ENCODE results near the gene ANXA2. TPM values are rescaled to one million over a fixed set of nuclear protein-coding genes. Genes with fewer than 3 reads are reported as not detected.

The ANXA2 gene
- total RNA-seq, 1 experiment from 2014 or later: 2,114 TPM

DNA sequence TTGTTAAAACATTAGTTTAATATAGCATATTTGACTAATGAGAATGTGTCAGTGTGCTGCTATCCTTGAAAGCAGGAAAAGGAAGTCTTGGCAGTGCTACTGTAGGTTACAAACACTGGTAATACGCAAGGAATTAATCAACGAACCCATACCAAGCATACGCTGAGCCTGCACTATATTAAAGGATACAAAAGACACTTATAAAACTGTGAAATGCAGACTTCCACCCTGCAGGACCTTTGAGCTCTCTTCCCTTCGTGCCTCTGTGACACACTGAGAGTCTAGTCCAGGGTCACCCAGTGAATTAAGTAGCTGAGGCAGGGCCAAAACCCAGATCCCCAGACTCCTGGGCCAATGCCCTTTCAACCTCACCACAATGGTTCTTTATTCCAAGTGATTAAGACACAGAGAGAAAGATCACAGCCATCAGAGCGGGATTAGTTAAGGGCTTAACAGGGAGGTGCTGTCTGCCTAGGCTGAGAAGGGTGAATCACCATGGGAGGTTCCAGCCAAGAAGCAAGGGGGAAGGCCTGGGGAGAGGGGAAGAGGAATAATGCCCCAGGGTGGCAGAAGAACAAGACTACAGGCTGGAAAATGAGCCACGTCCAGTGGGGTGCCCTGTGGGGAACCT is 6.8 kb downstream of the ANXA2 start:
- intact Hi-C loops (cut with micrococcal nuclease): loop anchor here (2.0 to 10.0 kb wide), 2 partner anchors 32 to 134 kb away; no protein-coding TSS in a partner anchor
- BruUV-seq (replicated peaks): no TSS peak
- Histone ChIP-seq H3K4me3 (ENCODE audit: low read length) (peak overlapping the region; percentile 67), H3K79me2 (ENCODE audit: low read length) (peaks cover 97% of the 10 kb centered on the region), H2AFZ (ENCODE audit: low read length) (no peak overlapping the region), H3K27me3 (ENCODE audit: low read length) (no peaks in the 10 kb centered on the region), H3K9me2 (replicated peaks; ENCODE audit: low read length) (no peaks in the 10 kb centered on the region), H3K9me3 (ENCODE audit: low read length) (no peaks in the 10 kb centered on the region), H3K9ac (ENCODE audit: low read length) (peak overlapping the region; percentile 84), H3F3A (ENCODE audit: low read length, unreplicated experiment) (peaks cover 27% of the 10 kb centered on the region), H3K4me2 (ENCODE audit: low read length) (peak overlapping the region; percentile 89), H3K27ac (ENCODE audit: low read length) (peak overlapping the region; percentile 98), H4K20me1 (ENCODE audit: low read length) (peaks cover 75% of the 10 kb centered on the region), H3K4me1 (ENCODE audit: insufficient read depth, low read length) (peaks cover 82% of the 10 kb centered on the region), H3K36me3 (ENCODE audit: low read depth, low read length) (peaks cover 59% of the 10 kb centered on the region)
- ATAC-seq (peak; percentile 38), DNase-seq (peak; percentile 77)
- TF ChIP-seq EZH2phosphoT487 (IDR thresholded peaks at IDR 0.05; ENCODE audit: borderline replicate concordance, low read length) (no peak), EZH2 (IDR thresholded peaks at IDR 0.05; ENCODE audit: low read length, unreplicated experiment) (no peak)
- TF ChIP-seq, protein P1, sequence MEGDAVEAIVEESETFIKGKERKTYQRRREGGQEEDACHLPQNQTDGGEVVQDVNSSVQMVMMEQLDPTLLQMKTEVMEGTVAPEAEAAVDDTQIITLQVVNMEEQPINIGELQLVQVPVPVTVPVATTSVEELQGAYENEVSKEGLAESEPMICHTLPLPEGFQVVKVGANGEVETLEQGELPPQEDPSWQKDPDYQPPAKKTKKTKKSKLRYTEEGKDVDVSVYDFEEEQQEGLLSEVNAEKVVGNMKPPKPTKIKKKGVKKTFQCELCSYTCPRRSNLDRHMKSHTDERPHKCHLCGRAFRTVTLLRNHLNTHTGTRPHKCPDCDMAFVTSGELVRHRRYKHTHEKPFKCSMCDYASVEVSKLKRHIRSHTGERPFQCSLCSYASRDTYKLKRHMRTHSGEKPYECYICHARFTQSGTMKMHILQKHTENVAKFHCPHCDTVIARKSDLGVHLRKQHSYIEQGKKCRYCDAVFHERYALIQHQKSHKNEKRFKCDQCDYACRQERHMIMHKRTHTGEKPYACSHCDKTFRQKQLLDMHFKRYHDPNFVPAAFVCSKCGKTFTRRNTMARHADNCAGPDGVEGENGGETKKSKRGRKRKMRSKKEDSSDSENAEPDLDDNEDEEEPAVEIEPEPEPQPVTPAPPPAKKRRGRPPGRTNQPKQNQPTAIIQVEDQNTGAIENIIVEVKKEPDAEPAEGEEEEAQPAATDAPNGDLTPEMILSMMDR (conservative IDR thresholded peaks at IDR 0.05; ENCODE audit: low read depth, low read length): no peak; the same call in 1 of the 2 replicates
- POLR2A ChIA-PET (ENCODE audit: unreplicated experiment): interaction anchor here (0.7 kb wide), 1 partner anchor 50 kb away, joined by 3 read pairs; no protein-coding TSS in a partner anchor
- CTCF ChIA-PET: interaction anchor here (0.6 kb wide), 1 partner anchor 119 kb away, joined by 3 read pairs; no protein-coding TSS in a partner anchor

DNA sequence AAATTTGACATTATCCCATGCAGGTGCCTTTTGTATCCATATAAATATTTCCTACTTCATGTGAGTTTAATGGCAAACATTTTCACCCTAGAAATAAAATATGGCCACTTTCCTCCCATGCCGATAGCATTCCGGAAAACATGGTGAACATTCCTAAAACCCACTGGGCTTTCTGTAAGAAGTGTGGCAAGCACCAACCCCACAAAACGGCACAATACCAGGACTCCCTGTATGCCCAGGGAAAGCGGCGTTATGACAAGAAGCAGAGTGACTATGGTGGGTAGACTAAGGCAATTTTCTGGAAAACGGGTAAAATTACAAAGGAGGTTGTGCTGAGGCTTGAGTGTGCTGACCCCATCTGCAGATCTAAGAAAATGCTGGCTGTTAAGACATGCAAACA is 7.6 kb downstream of the ANXA2 start:
- BruUV-seq (replicated peaks): no TSS peak
- peaks cover 81% of the 10 kb centered on the region for H3K4me1 ChIP-seq (ENCODE audit: insufficient read depth, low read length)
- CTCF ChIA-PET: no interaction called here

More for the DNA sequence above, 7.6 kb downstream of the ANXA2 start:
- H3K4me3 ChIP-seq (ENCODE audit: low read length): peak overlapping the region; percentile 67
- POLR2A ChIA-PET (ENCODE audit: unreplicated experiment): interaction anchor here (0.6 kb wide), 1 partner anchor 9 kb away, joined by 3 read pairs; no protein-coding TSS in a partner anchor
- peak overlapping the region; percentile 98 for H3K27ac ChIP-seq (ENCODE audit: low read length)
- H3K9me3 ChIP-seq (ENCODE audit: low read length): no peaks in the 10 kb centered on the region
- TF ChIP-seq, protein P1 (conservative IDR thresholded peaks at IDR 0.05; ENCODE audit: low read depth, low read length): no peak
- no peak for TF ChIP-seq EZH2phosphoT487 (IDR thresholded peaks at IDR 0.05; ENCODE audit: borderline replicate concordance, low read length)
- TF ChIP-seq EZH2 (IDR thresholded peaks at IDR 0.05; ENCODE audit: low read length, unreplicated experiment): no peak
- H3K79me2 ChIP-seq (ENCODE audit: low read length): peaks cover 97% of the 10 kb centered on the region
- no peaks in the 10 kb centered on the region for H3K9me2 ChIP-seq (replicated peaks; ENCODE audit: low read length)
- ATAC-seq (no peak), DNase-seq (no peak)
- peaks cover 57% of the 10 kb centered on the region for H3K36me3 ChIP-seq (ENCODE audit: low read depth, low read length)
- intact Hi-C loops (cut with micrococcal nuclease): loop anchor here (2.0 to 10.0 kb wide), 2 partner anchors 31 to 135 kb away; no protein-coding TSS in a partner anchor
- no peaks in the 10 kb centered on the region for H3K27me3 ChIP-seq (ENCODE audit: low read length)
- no peak overlapping the region for H3K9ac ChIP-seq (ENCODE audit: low read length)
- H2AFZ ChIP-seq (ENCODE audit: low read length): no peak overlapping the region
- peak overlapping the region; percentile 89 for H3K4me2 ChIP-seq (ENCODE audit: low read length)
- H3F3A ChIP-seq (ENCODE audit: low read length, unreplicated experiment): peaks cover 20% of the 10 kb centered on the region
- peaks cover 73% of the 10 kb centered on the region for H4K20me1 ChIP-seq (ENCODE audit: low read length)
